Fibroblast of skin of back (primary cell): ENCODE measurements around the gene HOXB2.

ENCODE experiments used
- DNase-seq: peaks from one replicate; pipeline ENCODE4 v3.0.0-alpha.2; 2013

HOXB2 gene

DNA sequence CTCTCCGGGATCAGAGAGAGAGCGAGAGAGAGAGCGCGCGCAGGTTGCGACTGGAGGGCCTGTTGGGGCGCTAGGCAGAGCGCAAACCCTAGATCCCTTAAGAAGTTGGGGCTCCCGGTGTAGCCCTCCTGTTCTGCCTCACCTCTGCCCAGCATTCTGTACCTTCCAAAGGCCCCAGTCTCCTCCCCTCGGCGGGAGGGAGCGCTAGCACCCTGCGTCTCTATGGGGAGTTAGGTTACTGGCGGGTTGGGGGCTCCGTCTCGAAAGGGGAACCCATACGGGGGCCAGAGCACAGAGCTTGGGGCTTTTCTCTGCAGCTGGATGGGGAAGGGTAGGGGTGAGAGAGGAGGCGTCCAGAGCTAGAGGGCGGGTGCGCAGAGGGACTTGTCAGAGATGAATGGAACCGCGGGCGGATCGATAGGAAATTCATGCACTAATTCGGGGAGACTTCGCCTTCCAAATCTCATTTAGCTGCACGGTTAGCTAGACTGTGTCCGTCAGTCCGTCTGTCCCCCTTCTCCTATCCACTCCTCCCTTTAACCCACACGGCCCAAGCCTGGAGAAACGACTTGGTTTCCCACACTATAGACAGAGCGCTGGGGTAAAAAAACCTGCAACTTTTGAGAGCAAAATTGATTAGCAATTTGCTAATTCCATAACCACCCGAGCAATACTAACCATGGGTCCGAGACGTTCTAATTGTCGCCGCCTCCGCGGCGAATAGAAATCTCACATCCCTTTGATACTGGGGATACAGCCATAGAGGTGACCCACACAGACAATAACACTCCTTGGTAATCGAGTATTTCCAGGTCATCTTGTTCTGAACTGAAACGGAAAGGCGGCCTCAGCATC is 33.9 kb upstream of the HOXB2 start:
- DNase-seq, result no peak

GRCh38 chr17:48577946-48578615 is 33.2 kb upstream of the HOXB2 start, which contains the start of gene HOXB4:
TSS of gene HOXB4 (minus strand) at chr17:48578350. CDS start at chr17:48578319, 31 bp downstream.
- peak; percentile 74 for DNase-seq

- DNase-seq, result no peak
These were observed 32.5 kb upstream of the HOXB2 start for GRCh38 chr17:48577330-48577945.

DNA sequence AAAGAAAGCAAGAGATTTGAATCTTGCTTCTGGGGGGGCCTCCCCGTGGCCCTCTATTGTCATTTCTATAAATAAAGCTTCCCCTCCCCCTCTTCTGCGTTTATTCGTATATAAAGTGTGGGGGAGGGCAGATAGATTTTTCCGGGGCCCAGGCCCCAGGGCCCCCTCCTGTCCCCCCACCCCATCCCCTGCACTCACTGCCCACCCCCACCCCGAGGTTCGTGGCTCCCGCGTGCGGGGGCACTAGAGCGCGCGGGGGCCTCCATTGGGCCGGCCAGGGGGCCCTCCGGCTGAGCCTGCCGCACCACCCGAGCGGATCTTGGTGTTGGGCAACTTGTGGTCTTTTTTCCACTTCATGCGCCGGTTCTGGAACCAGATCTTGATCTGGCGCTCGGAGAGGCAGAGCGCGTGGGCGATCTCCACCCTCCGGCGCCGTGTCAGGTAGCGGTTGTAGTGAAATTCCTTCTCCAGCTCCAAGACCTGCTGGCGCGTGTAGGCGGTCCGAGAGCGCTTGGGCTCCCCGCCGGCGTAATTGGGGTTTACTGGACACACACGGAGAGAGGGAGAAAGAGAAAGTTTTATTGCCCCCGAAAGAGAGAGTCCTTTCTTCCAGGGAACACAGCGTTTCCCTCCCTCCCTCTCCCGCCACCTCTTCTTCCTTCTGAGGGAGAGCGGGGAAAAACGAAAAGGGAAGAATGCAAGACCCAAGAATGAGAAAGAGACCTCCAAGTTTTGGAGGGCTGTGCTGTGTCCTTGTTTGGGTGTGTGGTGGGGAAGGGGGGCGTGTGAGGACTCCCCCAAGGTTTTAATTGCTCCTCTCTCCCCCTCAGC is 31.8 kb upstream of the HOXB2 start:
- no peak for DNase-seq

GRCh38 chr17:48575673-48576478 is 31.0 kb upstream of the HOXB2 start:
- no peak for DNase-seq

DNA sequence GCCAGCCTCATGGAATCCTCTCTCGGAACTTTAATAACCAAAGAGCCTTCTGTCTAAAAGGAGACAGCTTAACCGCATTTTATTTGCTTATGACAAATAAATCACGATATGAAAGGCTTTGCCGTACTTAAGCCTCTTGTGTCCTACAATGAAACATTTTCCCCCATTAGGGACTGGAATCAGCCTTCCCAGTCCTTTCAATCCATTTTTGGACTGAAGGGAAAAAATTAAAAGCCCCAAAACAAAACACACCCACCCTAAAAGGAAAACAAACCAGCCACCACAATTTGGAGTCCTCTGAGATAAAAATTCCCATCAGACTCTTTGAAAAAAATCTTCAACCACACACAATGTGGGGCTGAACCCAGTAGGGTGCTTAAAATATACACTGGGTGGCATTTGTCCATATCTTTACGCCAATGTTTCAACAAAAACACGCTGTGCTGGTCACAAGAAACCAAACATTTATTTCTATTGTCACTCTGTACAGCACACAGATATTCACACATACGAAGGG is 30.2 kb upstream of the HOXB2 start:
- no peak for DNase-seq

DNA sequence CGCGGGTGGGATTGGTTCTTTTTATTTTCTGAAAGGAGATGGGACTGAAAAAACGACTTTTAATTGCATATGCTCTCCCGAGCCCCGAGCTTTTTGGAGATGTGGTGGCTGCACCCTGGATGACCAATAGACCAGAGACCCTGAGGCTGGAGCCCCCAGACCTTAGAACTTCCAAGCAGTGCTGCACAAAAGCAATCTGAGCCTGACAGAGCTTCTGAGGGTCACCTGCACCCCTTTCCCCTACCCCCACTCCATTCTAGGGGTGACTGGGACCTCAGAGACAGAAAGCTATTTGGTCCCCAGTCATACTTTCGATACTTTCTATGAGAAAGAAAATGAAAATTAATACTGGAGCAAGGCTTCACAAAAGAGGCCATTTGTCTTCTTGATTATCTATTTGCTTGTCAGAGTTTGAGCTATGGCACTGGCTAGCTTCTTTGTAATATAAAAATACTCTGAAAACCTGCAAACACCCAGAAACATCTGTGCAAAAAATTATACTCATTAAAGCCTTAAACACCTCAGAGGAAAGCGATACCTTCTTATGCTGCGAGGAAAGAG is 29.7 kb upstream of the HOXB2 start:
- no peak for DNase-seq

GRCh38 chr17:48571826-48572417 is 27.0 kb upstream of the HOXB2 start:
- no peak for DNase-seq

DNA sequence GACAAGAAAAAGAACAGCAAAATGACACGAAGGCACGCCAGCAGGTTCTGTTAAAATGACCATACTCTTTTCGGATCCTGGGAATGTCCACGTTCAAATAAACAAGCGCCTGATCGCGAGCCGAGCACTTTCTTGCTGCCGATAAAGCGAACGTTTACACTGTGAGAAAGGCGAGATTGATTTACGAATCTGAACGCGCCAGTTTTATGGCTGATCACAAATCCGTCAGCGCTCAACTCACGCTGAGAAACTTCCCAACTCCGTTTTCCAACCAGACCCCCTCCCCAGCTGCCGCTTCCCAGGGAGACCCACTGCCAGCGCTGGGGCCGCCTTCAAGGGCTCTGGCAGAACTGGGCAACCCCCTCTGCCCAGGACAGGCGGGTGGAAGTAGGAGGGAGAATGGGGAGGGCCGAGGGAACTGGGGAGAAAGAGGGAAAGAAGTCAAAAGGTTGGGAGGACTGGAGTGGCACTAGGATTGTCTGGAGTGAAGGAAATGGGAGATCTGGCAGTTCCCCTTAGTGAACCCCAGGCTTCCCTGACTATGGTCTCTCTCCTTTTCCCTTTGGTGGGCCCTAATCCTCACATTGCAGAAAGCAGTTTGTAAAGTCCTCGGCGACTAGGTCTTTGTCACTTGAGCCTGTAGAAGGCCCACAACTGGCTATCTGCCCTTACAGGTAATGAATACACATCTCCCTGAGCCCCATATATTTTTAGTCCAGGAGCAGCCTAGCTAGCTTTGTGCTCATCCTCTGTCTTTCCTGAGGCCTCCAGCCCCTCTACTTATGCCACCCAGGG is 26.3 kb upstream of the HOXB2 start:
- DNase-seq, result no peak

DNA sequence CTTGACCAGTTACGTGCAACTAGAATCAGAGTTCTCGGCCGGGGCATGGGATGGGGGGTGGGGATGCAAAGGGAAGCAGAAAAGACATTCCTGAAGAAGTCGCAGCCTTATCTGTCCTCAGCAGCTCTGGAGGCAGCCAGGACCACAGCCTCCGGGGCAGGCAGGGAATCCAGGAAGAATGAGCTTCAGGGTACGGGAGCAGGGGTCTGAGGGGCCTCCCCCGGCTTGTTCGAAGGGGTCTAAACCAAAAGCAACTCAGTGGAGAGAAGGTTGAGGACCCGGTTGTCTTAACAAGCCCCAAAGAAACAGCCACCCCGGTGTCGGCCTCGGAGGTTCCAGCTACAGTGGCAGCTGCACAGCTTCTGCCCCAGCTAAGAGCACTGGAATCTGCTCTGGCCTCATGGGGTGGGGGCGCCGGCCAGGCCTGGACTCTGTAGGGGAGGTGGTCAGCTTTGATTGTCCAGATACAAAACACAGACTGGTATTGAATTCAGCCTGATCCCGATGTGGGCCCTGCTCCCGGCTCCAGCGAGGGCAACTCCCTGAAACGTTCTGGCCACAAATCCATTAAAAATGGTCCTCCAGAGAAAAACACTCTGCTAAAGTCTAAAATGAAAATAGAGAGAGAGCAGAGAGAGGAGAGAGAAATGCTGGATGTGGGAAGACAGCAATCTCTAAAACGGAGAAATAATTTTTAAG is 25.6 kb upstream of the HOXB2 start:
- no peak for DNase-seq

DNA sequence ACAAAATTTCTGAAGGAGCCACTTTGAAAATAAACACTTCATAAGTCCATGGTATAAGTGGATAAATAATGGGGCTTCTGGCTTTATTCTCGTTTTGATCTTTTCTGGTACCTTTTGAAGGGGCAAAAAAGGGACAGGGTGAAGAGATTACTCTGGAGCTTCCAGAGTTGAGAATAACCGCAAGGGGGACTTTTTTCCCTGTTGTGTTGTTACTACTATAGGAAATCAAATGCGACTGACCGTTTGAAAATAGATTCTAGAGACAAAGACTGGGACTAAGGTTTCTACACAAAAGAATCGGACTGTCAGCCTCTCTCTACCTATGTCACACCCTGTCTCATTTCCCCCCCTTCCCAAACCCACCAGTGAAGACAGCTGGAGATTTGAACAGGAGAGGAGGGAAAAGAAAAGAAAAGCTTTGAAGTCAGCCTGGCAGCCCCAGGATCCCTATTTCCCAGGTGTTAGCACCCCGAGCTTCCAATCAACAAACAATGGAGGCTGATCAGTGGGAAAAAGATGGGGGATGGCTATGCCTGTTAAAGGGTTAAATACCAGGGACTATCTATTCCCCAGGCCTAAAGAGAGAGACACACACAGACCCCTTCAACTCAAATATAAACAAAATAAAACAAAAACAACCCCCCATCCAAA is 24.9 kb upstream of the HOXB2 start:
- no peak for DNase-seq

DNA sequence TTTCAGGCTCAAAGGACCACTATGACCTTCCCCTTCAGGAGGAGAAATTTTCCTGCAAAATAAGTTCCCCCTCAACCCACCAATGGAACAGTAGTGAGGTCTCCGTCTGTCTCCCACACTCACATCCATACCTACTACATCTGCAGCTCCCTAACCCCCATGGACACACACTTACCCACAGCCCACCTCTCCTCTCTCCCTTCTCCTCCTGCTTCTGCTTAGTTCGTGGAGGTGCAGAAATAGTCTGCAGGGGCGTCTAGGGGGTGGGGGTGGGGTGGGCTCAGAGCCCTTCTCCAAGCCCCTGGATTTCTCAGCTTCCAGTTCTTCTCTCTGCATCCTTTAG is 24.3 kb upstream of the HOXB2 start:
- DNase-seq, result no peak

- no peak for DNase-seq
These were observed 23.8 kb upstream of the HOXB2 start for GRCh38 chr17:48568499-48569239.

GRCh38 chr17:48567646-48568354 is 22.9 kb upstream of the HOXB2 start:
- no peak for DNase-seq

- no peak for DNase-seq
These were observed 22.3 kb upstream of the HOXB2 start for GRCh38 chr17:48567209-48567608.

DNA sequence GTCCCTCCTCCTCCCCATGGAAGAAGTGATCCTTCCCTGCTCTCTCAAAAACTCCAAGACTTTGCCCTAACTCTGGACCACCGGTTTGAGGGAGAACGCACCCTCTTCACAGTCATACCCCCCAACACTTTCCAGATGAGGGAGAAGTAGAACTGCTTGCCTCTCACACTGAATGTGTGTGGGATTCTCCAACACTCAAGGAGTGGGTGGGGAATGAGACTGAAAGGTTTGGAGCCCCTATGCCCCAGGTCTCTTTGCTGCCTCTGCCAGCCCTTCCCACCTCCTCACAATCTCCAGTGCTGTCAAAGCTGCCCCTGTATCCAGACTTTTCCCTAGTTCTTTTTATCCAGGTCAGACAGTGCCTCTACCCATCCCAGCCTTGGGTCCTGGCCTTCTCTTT is 21.8 kb upstream of the HOXB2 start:
- no peak for DNase-seq

- DNase-seq, result no peak
These were observed 21.2 kb upstream of the HOXB2 start for GRCh38 chr17:48565925-48566710.
